ENCODE data around the gene PRDM2. TPM values are rescaled to one million over a fixed set of nuclear protein-coding genes. Genes with fewer than 3 reads are reported as not detected.

PRDM2 gene
- total RNA-seq, 1 donor = 12.7 TPM

- no peak for TF ChIP-seq CTCF (IDR thresholded peaks at IDR 0.05; ENCODE audit: extremely low read depth, low read depth, low read length)
- Histone ChIP-seq H3K4me1 (ENCODE audit: insufficient read depth, low read length) (peaks cover 18% of the 10 kb centered on the region), H2AFZ (ENCODE audit: low read length) (peak overlapping the region; percentile 90), H3K27ac (ENCODE audit: low read depth, low read length) (peak overlapping the region; percentile 81), H4K20me1 (ENCODE audit: insufficient read depth, low read length) (peaks cover 32% of the 10 kb centered on the region), H3K4me2 (ENCODE audit: insufficient read depth, low read length) (peak overlapping the region; percentile 86), H3K36me3 (ENCODE audit: insufficient read depth, low read length) (peaks cover 6% of the 10 kb centered on the region), H3K27me3 (ENCODE audit: insufficient read depth, low read length) (no peaks in the 10 kb centered on the region), H3K9me3 (ENCODE audit: low read depth, low read length) (no peaks in the 10 kb centered on the region), H3K79me2 (ENCODE audit: insufficient read depth, low read length) (peaks cover 44% of the 10 kb centered on the region), H3K4me3 (ENCODE audit: insufficient read depth, low read length) (peak overlapping the region; percentile 83)
- DNase-seq (ENCODE audit: insufficient read length, low spot score, missing footprints) = peak; percentile 100
Measured at GRCh38 chr1:13748610-13749505, 48.9 kb downstream of the PRDM2 start.

- no peaks in the 10 kb centered on the region for H3K27me3 ChIP-seq (ENCODE audit: insufficient read depth, low read length)
- peaks cover 21% of the 10 kb centered on the region for H3K4me1 ChIP-seq (ENCODE audit: insufficient read depth, low read length)
- peak overlapping the region; percentile 83 for H3K4me3 ChIP-seq (ENCODE audit: insufficient read depth, low read length)
- H3K79me2 ChIP-seq (ENCODE audit: insufficient read depth, low read length) = peaks cover 53% of the 10 kb centered on the region
- peaks cover 9% of the 10 kb centered on the region for H3K36me3 ChIP-seq (ENCODE audit: insufficient read depth, low read length)
- no peaks in the 10 kb centered on the region for H3K9me3 ChIP-seq (ENCODE audit: low read depth, low read length)
- H3K27ac ChIP-seq (ENCODE audit: low read depth, low read length) = peak overlapping the region; percentile 72
- no peak for TF ChIP-seq CTCF (IDR thresholded peaks at IDR 0.05; ENCODE audit: extremely low read depth, low read depth, low read length)
- peak; percentile 68 for DNase-seq (ENCODE audit: insufficient read length, low spot score, missing footprints)
- peak overlapping the region; percentile 75 for H3K4me2 ChIP-seq (ENCODE audit: insufficient read depth, low read length)
- peaks cover 41% of the 10 kb centered on the region for H4K20me1 ChIP-seq (ENCODE audit: insufficient read depth, low read length)
- peak overlapping the region; percentile 28 for H2AFZ ChIP-seq (ENCODE audit: low read length)
Measured at GRCh38 chr1:13749543-13750341, 49.8 kb downstream of the PRDM2 start.

- H3K4me2 ChIP-seq (ENCODE audit: insufficient read depth, low read length) = peak overlapping the region; percentile 75
- no peaks in the 10 kb centered on the region for H3K9me3 ChIP-seq (ENCODE audit: low read depth, low read length)
- no peaks in the 10 kb centered on the region for H3K27me3 ChIP-seq (ENCODE audit: insufficient read depth, low read length)
- H3K27ac ChIP-seq (ENCODE audit: low read depth, low read length) = no peak overlapping the region
- H4K20me1 ChIP-seq (ENCODE audit: insufficient read depth, low read length) = peaks cover 51% of the 10 kb centered on the region
- no peak overlapping the region for H3K4me3 ChIP-seq (ENCODE audit: insufficient read depth, low read length)
- peaks cover 9% of the 10 kb centered on the region for H3K36me3 ChIP-seq (ENCODE audit: insufficient read depth, low read length)
- H2AFZ ChIP-seq (ENCODE audit: low read length) = no peak overlapping the region
- peaks cover 69% of the 10 kb centered on the region for H3K79me2 ChIP-seq (ENCODE audit: insufficient read depth, low read length)
- TF ChIP-seq CTCF (IDR thresholded peaks at IDR 0.05; ENCODE audit: extremely low read depth, low read depth, low read length) = no peak
- DNase-seq (ENCODE audit: insufficient read length, low spot score, missing footprints) = peak; percentile 8
- peaks cover 25% of the 10 kb centered on the region for H3K4me1 ChIP-seq (ENCODE audit: insufficient read depth, low read length)
Measured at GRCh38 chr1:13751458-13751871, 51.5 kb downstream of the PRDM2 start.

- no peak for TF ChIP-seq CTCF (IDR thresholded peaks at IDR 0.05; ENCODE audit: extremely low read depth, low read depth, low read length)
- Histone ChIP-seq H3K27me3 (ENCODE audit: insufficient read depth, low read length) (no peaks in the 10 kb centered on the region), H3K4me2 (ENCODE audit: insufficient read depth, low read length) (no peak overlapping the region), H3K4me3 (ENCODE audit: insufficient read depth, low read length) (no peak overlapping the region), H3K27ac (ENCODE audit: low read depth, low read length) (no peak overlapping the region), H2AFZ (ENCODE audit: low read length) (no peak overlapping the region), H3K36me3 (ENCODE audit: insufficient read depth, low read length) (peaks cover 9% of the 10 kb centered on the region), H4K20me1 (ENCODE audit: insufficient read depth, low read length) (peaks cover 56% of the 10 kb centered on the region), H3K79me2 (ENCODE audit: insufficient read depth, low read length) (peaks cover 74% of the 10 kb centered on the region), H3K4me1 (ENCODE audit: insufficient read depth, low read length) (peaks cover 30% of the 10 kb centered on the region), H3K9me3 (ENCODE audit: low read depth, low read length) (no peaks in the 10 kb centered on the region)
- DNase-seq (ENCODE audit: insufficient read length, low spot score, missing footprints) = no peak
Measured at GRCh38 chr1:13751985-13752384, 52.0 kb downstream of the PRDM2 start.

Data from osteoblast (primary cell).